Middle frontal gyrus (tissue), 1 donor: Measurements from ENCODE around the gene SIRT7.

Experiments
- DNase-seq: peaks from one replicate; pipeline ENCODE4 v3.0.0-alpha.2; 2015; ENCODE audit warnings: low spot score; ENCODE audit errors: extremely low spot score

SIRT7 gene

GRCh38 chr17:81905993-81906392, 12.0 kb downstream of the SIRT7 start:
- DNase-seq: no peak

GRCh38 chr17:81905424-81905875, 12.5 kb downstream of the SIRT7 start:
- no peak for DNase-seq

GRCh38 chr17:81904600-81905423, 13.2 kb downstream of the SIRT7 start:
- DNase-seq: no peak

- DNase-seq: no peak
These were observed 13.9 kb downstream of the SIRT7 start for GRCh38 chr17:81903896-81904599.

GRCh38 chr17:81903415-81903831, 14.6 kb downstream of the SIRT7 start:
- no peak for DNase-seq

GRCh38 chr17:81902653-81903414, 15.1 kb downstream of the SIRT7 start:
- no peak for DNase-seq

- no peak for DNase-seq
These were observed 15.8 kb downstream of the SIRT7 start, which contains the start of gene NPB for GRCh38 chr17:81902023-81902652. Gene NPB (plus strand): TSS chr17:81902238. CDS start chr17:81902278, 40 bp downstream.

- DNase-seq: no peak
These were observed 16.6 kb downstream of the SIRT7 start for GRCh38 chr17:81901167-81902022.

GRCh38 chr17:81900181-81900820, 17.7 kb downstream of the SIRT7 start:
- DNase-seq: no peak

- no peak for DNase-seq
These were observed 18.3 kb downstream of the SIRT7 start for GRCh38 chr17:81899514-81900166.

GRCh38 chr17:81898885-81899284, 19.1 kb downstream of the SIRT7 start:
- no peak for DNase-seq

- no peak for DNase-seq
These were observed 19.7 kb downstream of the SIRT7 start for GRCh38 chr17:81898029-81898866.

GRCh38 chr17:81895400-81895799, 22.6 kb downstream of the SIRT7 start:
- no peak for DNase-seq

- DNase-seq: no peak
These were observed 26.7 kb downstream of the SIRT7 start for GRCh38 chr17:81891303-81891552.

- DNase-seq: no peak
These were observed 27.3 kb downstream of the SIRT7 start for GRCh38 chr17:81890447-81891302.

- DNase-seq: no peak
These were observed 28.4 kb downstream of the SIRT7 start for GRCh38 chr17:81889602-81890001.

- no peak for DNase-seq
These were observed 28.9 kb downstream of the SIRT7 start for GRCh38 chr17:81888988-81889595.
